Renal cortex interstitium (tissue), 11 donors: Measurements from ENCODE around the gene PPM1D. TPM values are rescaled to one million over a fixed set of nuclear protein-coding genes. Genes with fewer than 3 reads are reported as not detected.
"Not testable (repeated sequence)": the region's sequence is repeated elsewhere in the genome, so short reads cannot be mapped to it uniquely, and the experiment has no call there.

Experiments
- DNase-seq, 11 donors: peaks; one replicate each; pipeline ENCODE4 v3.0.0-alpha.2; 2013; ENCODE audit warnings: low read depth in 9 of 11, low spot score in 4 of 11; ENCODE audit errors: extremely low read depth in 1 of 11
- polyA plus RNA-seq, 3 donors: library from polyadenylated mRNA; unstranded; fragments of 120-200 nt; gene quantifications; one replicate each; pipeline ENCODE4 v1.2.1, GENCODE V29; 2013; ENCODE audit not compliant: insufficient read length in 3 of 3

Gene PPM1D
- polyA plus RNA-seq, 3 donors = 20.3 to 24.9 (median 21.4) TPM

- DNase-seq = no peak
These were observed 17.0 kb upstream of the PPM1D start for GRCh38 chr17:60583008-60583407.

- no peak for DNase-seq
These were observed 14.1 kb upstream of the PPM1D start for GRCh38 chr17:60585887-60586286.

- no peak for DNase-seq
These were observed 13.6 kb upstream of the PPM1D start for GRCh38 chr17:60586288-60586974.

DNA sequence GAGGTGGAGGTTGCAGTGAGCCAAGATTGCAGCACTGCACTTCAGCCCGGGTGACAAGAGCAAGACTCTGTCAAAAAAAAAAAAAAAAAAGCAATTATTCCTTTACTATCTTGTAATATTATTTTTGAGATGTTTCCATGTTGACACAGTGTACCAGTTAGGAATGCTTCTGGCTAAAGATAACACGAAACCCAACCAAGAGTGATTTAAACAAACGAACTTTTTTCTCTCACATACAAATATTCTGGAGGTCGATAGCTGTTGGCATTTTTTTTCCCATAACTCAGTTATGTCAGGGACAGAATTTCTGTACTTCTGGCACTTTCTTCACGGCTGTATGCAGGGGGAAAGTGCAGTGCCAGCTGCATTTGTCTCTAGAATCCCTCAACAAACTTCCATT is 9.9 kb upstream of the PPM1D start:
- no peak for DNase-seq

DNA sequence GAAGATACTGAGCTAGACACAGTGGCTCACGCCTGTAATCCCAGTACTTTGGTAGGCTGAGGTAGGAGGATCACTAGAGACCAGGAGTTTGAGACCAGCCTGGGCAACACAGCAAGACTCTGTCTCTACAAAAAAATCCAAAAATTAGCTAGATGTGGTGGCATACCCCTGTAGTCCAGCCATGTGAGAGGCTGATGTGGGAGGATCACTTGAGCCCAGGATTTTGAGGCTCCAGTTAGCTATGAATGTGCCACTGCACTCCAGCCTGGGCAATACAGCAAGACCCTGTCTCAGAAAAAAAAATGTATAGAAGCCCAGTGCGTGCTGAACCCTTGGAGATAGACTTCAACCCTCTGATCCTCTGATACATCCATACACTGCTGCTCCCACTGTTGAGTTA is 7.2 kb upstream of the PPM1D start:
- DNase-seq = no peak

GRCh38 chr17:60593441-60594036 is 6.5 kb upstream of the PPM1D start:
- not testable (repeated sequence) for DNase-seq

- not testable (repeated sequence) for DNase-seq
These were observed 5.8 kb upstream of the PPM1D start for GRCh38 chr17:60594170-60594569.

- DNase-seq = no peak
These were observed 5.3 kb upstream of the PPM1D start for GRCh38 chr17:60594734-60595133.

- no peak for DNase-seq
These were observed 2.7 kb upstream of the PPM1D start for GRCh38 chr17:60597297-60597696.

GRCh38 chr17:60598001-60598736 is 1.8 kb upstream of the PPM1D start:
- DNase-seq = no peak

DNA sequence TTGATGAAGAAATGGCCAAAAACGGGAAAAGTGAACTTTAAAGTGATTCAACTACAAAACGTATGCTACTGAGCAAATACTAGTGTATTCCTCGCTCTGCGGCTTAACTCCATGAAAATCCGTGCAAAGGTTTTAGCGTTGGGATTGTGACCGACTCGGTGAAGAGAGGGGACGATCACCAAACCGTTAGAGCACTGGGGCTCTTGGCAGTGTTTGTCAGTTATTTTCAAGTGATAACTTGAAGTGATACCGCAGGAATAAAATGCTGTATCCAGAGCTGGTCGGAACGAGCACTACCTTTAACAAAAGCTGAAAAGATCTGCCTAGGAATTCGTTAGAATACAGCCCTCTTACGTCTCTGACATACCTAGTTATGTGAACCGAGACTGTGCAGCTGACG is 773 bp upstream of the PPM1D start:
- DNase-seq = no peak

GRCh38 chr17:60600490-60601446 is 775 bp downstream of the PPM1D start:
- DNase-seq = peak; percentile 64 to 85 (median 75)

DNA sequence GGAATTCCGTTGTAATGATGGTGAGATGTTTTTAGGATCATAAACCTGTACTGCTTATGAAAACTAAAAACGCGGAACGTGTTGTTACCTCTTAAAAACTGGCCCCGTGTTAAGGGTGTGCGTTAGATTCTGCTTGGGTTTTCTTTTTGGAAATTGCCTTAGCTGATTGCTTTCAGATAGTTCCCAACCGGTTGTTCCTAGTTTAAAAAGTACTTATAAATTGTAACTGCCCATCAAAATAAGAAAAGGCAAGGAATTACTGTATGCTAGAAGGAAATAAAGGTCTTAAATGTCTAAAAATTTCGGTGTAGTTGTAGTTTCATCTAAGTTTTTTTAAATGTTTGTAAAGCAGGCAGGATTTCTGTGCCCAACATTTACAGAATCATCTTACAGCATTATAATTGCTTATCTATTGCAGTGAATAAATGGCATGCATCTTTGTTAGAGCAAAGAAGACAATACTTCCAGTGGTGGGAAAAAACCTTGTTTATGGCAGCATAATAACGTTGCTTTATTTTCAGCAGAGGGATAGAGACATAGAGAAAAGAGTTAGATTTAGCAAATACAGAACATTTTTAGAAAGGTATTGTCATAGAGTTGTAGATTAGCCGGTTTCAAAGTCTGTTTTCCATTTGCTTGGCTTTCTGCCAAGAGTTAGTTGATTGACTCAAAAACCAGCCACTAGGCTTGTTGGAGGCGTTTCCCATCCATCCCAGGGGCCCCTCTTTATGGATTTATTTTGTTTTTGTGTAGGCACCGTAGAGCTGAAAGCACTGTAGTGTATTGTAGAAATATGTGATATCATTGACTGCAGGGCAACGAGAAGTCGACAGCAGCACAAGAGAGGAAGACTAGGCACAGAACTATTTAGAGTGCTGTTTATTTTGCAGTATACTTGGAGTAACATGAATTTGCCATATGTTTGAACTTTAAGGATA is 1.7 kb downstream of the PPM1D start:
- peak; percentile 46 to 87 (median 77) for DNase-seq

- DNase-seq = peak in 3 of 11 donors; percentile 5 to 9 (median 6)
These were observed 2.4 kb downstream of the PPM1D start for GRCh38 chr17:60602385-60602742.

DNA sequence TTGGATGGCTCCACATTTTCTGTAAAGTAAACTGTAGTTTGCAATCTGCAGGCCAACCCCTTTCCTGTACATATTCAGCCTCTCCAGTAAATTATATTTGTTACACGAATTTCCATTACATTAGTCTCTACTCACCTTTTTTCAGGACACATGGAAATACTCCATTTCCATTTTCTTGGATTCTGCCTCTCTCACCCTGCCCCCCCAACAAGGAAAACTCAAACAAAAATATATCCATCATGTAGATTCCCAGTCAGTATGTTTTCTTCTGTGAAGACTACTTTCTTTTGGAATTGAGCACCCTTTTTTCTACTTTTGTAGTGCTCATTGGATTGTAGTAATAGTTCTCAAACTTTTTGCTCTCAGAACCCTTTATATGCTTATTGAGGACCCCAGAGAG is 2.9 kb downstream of the PPM1D start:
- DNase-seq = no peak

GRCh38 chr17:60603477-60603876 is 3.5 kb downstream of the PPM1D start:
- DNase-seq = not testable (repeated sequence)

GRCh38 chr17:60604686-60605334 is 4.8 kb downstream of the PPM1D start:
- no peak for DNase-seq

DNA sequence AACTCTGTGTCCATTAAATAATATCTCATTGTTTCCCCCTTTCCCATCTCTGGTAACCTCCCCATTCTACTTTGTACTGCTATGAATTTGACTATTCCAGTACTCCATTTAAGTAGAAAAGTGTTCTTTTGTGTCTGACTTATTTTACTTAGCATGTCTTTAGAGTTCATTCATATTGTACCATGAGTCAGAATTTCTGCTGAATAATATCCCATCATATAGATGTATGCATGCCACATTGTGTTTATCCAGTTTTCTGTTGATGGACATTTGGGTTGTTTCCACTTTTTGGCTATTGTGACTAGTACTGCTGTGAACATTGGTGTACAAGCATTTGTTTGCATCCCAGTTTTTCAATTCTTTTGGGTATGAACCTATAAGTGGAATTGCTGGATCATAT is 6.0 kb downstream of the PPM1D start:
- no peak for DNase-seq
